Duodenal mucosa (tissue), 2 donors: ENCODE measurements around the gene INTS3.
"Not testable (repeated sequence)": the region's sequence is repeated elsewhere in the genome, so short reads cannot be mapped to it uniquely, and the experiment has no call there.

ENCODE experiments used
- H3K27ac ChIP-seq: one replicate; pipeline ENCODE4 v1.7.0; 2013; ENCODE audit warnings: low read depth, low read length
- H3K27me3 ChIP-seq, 2 donors: one replicate each; pipeline ENCODE4 v1.7.0; 2013; ENCODE audit warnings: low read length in 2 of 2, control low read depth in 1 of 2; ENCODE audit not compliant: insufficient read depth in 2 of 2, control insufficient read depth in 1 of 2
- H3K36me3 ChIP-seq, 2 donors: one replicate each; pipeline ENCODE4 v1.7.0; 2013; ENCODE audit warnings: low read length in 2 of 2, control low read depth in 1 of 2; ENCODE audit not compliant: insufficient read depth in 2 of 2, control insufficient read depth in 1 of 2
- H3K4me1 ChIP-seq, 2 donors: one replicate each; pipeline ENCODE4 v1.7.0; 2013; ENCODE audit warnings: low read length in 2 of 2, control low read depth in 1 of 2; ENCODE audit not compliant: insufficient read depth in 2 of 2, control insufficient read depth in 1 of 2
- H3K4me3 ChIP-seq, 2 donors: one replicate each; pipeline ENCODE4 v1.7.0; 2013; ENCODE audit warnings: low read length in 2 of 2, low read depth in 1 of 2
- H3K9ac ChIP-seq, 2 donors: one replicate each; pipeline ENCODE4 v1.7.0; 2013; ENCODE audit warnings: low read length in 2 of 2, low read depth in 1 of 2
- H3K9me3 ChIP-seq, 2 donors: one replicate each; pipeline ENCODE4 v1.7.0; 2013; ENCODE audit warnings: low read length in 2 of 2, control low read depth in 1 of 2; ENCODE audit not compliant: control insufficient read depth in 1 of 2

Gene INTS3

DNA sequence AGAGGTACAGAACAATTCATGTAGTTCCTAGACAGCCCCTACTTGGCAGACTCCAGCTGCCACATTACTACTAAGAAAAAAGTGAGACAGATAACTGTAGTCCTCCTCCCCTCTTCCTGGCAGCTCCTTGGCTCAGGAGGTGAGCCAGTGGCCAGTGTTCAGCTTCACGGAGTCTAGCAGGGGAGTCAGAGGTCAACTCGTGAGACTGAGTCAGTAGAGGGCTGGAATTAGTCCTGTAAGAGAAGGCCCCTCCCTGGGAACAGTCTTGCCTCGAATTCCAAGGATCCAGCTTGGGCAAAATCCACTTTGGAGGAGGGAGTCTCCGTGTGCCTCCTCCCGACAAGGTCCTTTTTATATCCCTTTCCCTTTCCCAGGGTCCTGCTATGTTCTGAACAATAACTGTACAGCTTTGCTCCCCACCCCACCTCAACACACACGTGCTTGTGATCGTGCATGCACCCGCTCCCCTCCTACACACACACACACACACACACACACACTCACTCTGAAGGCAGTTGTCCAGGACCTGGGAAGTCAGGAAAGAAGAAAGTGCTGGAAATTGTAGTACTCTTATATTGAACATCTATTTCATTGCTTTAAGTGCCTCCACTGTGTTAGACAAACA is 24.8 kb downstream of the INTS3 start:
- no peak overlapping the region for H3K9ac ChIP-seq

GRCh38 chr1:153754266-153754665 is 26.4 kb downstream of the INTS3 start:
- Histone ChIP-seq H3K9ac (no peak overlapping the region), H3K4me3 (no peak overlapping the region), H3K4me1 (no peaks in the 10 kb centered on the region), H3K27ac (no peak overlapping the region), H3K36me3 (peaks cover 31 to 80% of the 10 kb centered on the region in 2 donors), H3K27me3 (no peaks in the 10 kb centered on the region), H3K9me3 (no peaks in the 10 kb centered on the region)

More for the DNA sequence above, 24.8 kb downstream of the INTS3 start:
- H3K27me3 ChIP-seq: no peaks in the 10 kb centered on the region
- H3K9me3 ChIP-seq: no peaks in the 10 kb centered on the region
- no peaks in the 10 kb centered on the region for H3K4me1 ChIP-seq
- peaks cover 39 to 75% of the 10 kb centered on the region in 2 donors for H3K36me3 ChIP-seq
- no peak overlapping the region for H3K4me3 ChIP-seq
- H3K27ac ChIP-seq: no peak overlapping the region

DNA sequence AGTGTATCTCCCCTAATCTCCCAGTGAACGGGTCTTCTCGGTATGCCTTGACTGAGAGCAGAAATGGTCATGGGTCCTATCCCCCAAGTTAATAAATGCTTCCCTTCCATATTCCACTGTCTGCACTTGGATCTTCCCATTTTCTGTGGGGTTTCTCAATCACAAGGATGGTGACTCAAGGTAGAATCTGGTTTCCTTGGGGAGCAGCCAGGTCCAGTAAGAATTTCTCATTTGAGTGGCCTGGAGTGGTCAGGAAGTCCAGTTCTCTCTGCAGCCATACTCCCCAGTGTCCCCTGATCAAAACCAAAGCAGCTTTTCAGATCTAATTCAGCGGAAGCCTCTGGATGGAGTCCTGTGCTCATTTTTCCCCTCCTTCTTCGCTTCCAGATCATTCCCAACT is 32.6 kb downstream of the INTS3 start:
- H3K36me3 ChIP-seq: peaks cover 31 to 77% of the 10 kb centered on the region in 2 donors
- peaks cover 5 to 18% of the 10 kb centered on the region in 2 donors for H3K4me1 ChIP-seq
- no peak overlapping the region for H3K27ac ChIP-seq
- H3K9ac ChIP-seq: no peak overlapping the region
- H3K27me3 ChIP-seq: no peaks in the 10 kb centered on the region
- H3K9me3 ChIP-seq: no peaks in the 10 kb centered on the region
- H3K4me3 ChIP-seq: no peak overlapping the region

DNA sequence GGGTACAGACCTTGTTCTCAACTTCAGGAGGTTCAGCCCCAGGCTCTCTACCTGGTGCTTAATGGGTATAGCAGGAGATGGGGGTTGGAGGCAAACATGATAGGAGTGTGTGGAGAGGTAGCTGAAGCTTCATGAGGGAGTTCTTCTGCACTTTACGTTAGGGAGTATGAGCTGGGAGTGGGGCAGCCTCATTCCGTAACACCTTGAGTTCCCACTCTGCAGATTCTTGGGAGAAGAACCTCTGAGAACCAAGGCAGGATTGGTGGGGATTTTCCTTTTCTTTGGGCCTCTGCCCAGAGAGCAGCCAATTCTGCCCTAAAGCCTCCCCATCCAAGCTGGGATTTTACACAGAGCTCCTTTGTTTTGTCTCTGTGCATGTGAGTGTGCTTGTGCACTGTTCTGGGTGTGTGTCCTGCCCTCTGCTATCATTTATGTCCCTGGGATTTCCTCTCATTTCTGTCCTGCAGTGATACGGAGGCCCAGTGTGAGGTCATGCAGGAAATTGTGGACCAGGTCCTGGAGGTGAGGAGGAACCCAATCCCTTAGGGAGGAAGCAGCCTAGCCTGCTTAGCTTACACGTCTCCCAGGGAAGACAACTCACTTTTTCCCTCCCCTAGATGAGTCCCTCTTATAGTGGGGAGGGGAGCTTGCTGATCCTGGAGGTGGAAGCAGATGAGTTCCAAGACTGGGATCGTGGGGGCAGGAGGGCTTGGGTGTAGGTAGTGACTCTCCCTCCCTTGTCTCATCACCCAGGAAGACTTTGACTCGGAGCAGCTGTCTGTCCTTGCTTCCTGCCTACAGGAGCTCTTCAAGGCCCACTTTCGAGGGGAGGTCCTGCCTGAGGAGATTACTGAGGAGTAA is 35.7 kb downstream of the INTS3 start:
- H3K4me1 ChIP-seq: peaks cover 16 to 28% of the 10 kb centered on the region in 2 donors
- H3K9ac ChIP-seq: no peak overlapping the region
- no peaks in the 10 kb centered on the region for H3K27me3 ChIP-seq
- H3K36me3 ChIP-seq: peaks cover 34 to 73% of the 10 kb centered on the region in 2 donors
- no peak overlapping the region for H3K27ac ChIP-seq
- H3K9me3 ChIP-seq: no peaks in the 10 kb centered on the region
- H3K4me3 ChIP-seq: no peak overlapping the region

GRCh38 chr1:153764310-153764709 is 36.5 kb downstream of the INTS3 start:
- H3K9me3 ChIP-seq: no peaks in the 10 kb centered on the region
- H3K36me3 ChIP-seq: peaks cover 32 to 73% of the 10 kb centered on the region in 2 donors
- no peak overlapping the region for H3K9ac ChIP-seq
- H3K4me1 ChIP-seq: peaks cover 20 to 33% of the 10 kb centered on the region in 2 donors
- H3K27me3 ChIP-seq: no peaks in the 10 kb centered on the region
- no peak overlapping the region for H3K4me3 ChIP-seq
- H3K27ac ChIP-seq: no peak overlapping the region

- Histone ChIP-seq H3K4me1 (peaks cover 20 to 33% of the 10 kb centered on the region in 2 donors), H3K36me3 (peaks cover 33 to 72% of the 10 kb centered on the region in 2 donors)
- not testable (repeated sequence) for H3K9me3 ChIP-seq, H3K27ac ChIP-seq, H3K4me3 ChIP-seq, H3K27me3 ChIP-seq, H3K9ac ChIP-seq
These were observed 38.8 kb downstream of the INTS3 start for GRCh38 chr1:153766663-153767062.

DNA sequence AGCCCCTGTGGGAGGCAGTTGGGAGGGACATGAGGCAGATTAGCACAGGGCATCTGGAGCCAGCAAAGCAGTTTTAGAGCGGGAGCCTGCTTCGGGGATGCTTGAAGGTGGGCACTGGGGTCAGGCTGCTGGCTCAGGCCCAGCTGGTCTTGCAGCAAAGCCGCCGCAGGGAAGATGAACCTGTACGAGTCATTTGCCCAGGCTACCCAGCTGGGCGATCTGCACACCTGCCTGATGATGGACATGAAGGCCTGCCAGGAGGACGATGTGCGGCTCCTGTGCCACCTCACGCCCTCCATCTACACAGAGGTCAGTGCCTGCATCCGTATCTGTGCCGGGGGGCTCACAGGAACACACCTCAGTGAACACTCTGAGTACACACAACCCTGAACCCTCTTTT is 39.7 kb downstream of the INTS3 start:
- Histone ChIP-seq H3K4me1 (peaks cover 20 to 36% of the 10 kb centered on the region in 2 donors), H3K27ac (no peak overlapping the region), H3K4me3 (no peak overlapping the region)

DNA sequence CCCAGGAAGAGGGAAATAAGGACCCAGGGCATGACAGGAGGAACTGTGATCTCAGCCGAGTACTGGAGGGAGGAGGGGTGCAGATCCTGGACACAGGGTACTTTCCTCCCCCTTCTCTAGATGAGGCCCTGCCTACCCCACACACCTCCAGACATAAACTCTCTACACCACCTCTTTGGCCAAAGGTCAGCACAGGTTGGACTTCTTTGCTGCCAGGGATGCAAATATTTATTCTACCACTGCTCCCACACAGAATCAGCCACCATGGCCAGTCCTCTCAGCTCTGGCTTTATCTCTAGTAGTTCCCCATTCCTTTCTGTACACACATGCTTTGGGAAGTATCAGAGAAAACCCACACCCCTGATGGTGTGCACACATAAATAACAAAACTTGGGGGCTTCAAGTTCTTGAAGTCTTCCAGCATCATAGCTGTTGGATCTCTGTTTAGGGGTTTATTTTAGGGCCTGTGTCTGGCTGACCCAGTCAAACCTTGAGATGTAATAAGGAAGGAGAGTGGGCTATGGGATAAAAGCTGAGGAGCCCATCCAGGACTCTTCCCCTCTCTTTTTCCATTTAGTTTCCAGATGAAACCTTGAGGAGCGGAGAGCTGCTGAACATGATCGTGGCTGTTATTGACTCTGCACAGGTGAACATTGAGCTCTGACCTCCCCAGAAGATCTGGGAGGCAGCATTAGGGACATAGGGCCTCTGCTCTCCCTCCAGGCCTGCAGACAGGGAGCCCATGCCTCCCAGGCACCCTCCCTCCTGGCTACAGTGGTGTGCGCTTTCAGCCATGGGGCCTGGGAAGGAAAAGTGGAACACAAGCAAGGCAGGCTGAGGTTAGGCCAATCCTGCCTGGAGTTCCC is 40.7 kb downstream of the INTS3 start:
- Histone ChIP-seq H3K36me3 (peaks cover 25 to 74% of the 10 kb centered on the region in 2 donors), H3K4me3 (no peak overlapping the region), H3K9me3 (no peaks in the 10 kb centered on the region), H3K27ac (no peak overlapping the region), H3K4me1 (peaks cover 20 to 30% of the 10 kb centered on the region in 2 donors), H3K9ac (no peak overlapping the region), H3K27me3 (no peaks in the 10 kb centered on the region)

More for the DNA sequence above, 39.7 kb downstream of the INTS3 start:
- no peaks in the 10 kb centered on the region for H3K27me3 ChIP-seq
- H3K9ac ChIP-seq: peak overlapping the region in 1 of 2 donors; percentile 5
- no peaks in the 10 kb centered on the region for H3K9me3 ChIP-seq
- peaks cover 33 to 76% of the 10 kb centered on the region in 2 donors for H3K36me3 ChIP-seq

- Histone ChIP-seq H3K27me3 (no peaks in the 10 kb centered on the region), H3K4me1 (peaks cover 15 to 26% of the 10 kb centered on the region in 2 donors), H3K4me3 (no peak overlapping the region), H3K9me3 (no peaks in the 10 kb centered on the region), H3K9ac (no peak overlapping the region), H3K27ac (no peak overlapping the region), H3K36me3 (peaks cover 18 to 67% of the 10 kb centered on the region in 2 donors)
These were observed 41.4 kb downstream of the INTS3 start for GRCh38 chr1:153769221-153769620.
